ENCODE measurements around the gene PARD3B. TPM values are rescaled to one million over a fixed set of nuclear protein-coding genes. Genes with fewer than 3 reads are reported as not detected.

The PARD3B gene
- total and polyA plus RNA-seq, 2 of the 4 experiments (the other 2 are of a cell fraction), result 3.3 to 15.6 TPM

GRCh38 chr2:204964414-204964813, 419.1 kb downstream of the PARD3B start:
- no peak overlapping the region for H2BK5ac ChIP-seq (ENCODE audit: low read depth, low read length, poor library complexity, severe bottlenecking)
- no peaks in the 10 kb centered on the region for H3K27me3 ChIP-seq (ENCODE audit: control insufficient read depth, insufficient read depth, low read length)
- CTCF ChIA-PET, result no interaction called here
- no peak overlapping the region for H2AK5ac ChIP-seq (ENCODE audit: low read depth, low read length)
- no peak overlapping the region for H3K14ac ChIP-seq (replicated peaks; ENCODE audit: low read depth, low read length)
- TF ChIP-seq MAFK (IDR thresholded peaks at IDR 0.05; ENCODE audit: low read depth, low read length) (peak; percentile 98), POLR2A (IDR thresholded peaks at IDR 0.05; ENCODE audit: low read depth, low read length) (no peak), RCOR1 (IDR thresholded peaks at IDR 0.05; ENCODE audit: insufficient replicate concordance, low read length) (no peak)
- H4K8ac ChIP-seq (ENCODE audit: low read depth in 2 of 2, low read length in 2 of 2), result no peak overlapping the region
- H3K56ac ChIP-seq (ENCODE audit: extremely low read depth, insufficient read depth, low read length), result no peak overlapping the region
- no peak overlapping the region for H2AK9ac ChIP-seq (replicated peaks; ENCODE audit: low read depth, low read length, poor library complexity)
- H4K20me1 ChIP-seq (ENCODE audit: insufficient read depth, low read length), result 0 out of 2 replicates have a peak, but pooled peaks cover 4% of the 10 kb centered on the region
- in situ Hi-C loops (cut with MboI; ENCODE audit: low sequenced_read_pairs) (no loop called here), intact Hi-C loops (cut with micrococcal nuclease) (no loop called here), dilution Hi-C loops (cut with HindIII; ENCODE audit: low sequenced_read_pairs, unreplicated experiment) (no loop called here)
- 0 out of 4 replicates have a peak, but pooled peaks cover 3 to 6% of the 10 kb centered on the region in 2 experiments for H3K79me1 ChIP-seq (ENCODE audit: low read depth in 1 of 2, low read length in 2 of 2)
- no peak overlapping the region for H2AFZ ChIP-seq (replicated peaks; ENCODE audit: low read length, poor library complexity)
- H3K9me1 ChIP-seq (ENCODE audit: insufficient read depth, low read length), result peaks cover 3% of the 10 kb centered on the region; the same call in 1 of the 2 replicates
- H2BK120ac ChIP-seq (ENCODE audit: low read depth, low read length), result no peak overlapping the region
- H4K5ac ChIP-seq (ENCODE audit: low read depth, low read length), result no peak overlapping the region
- no CpG with 5 or more reads among the region's 3 CpGs for WGBS, 2 experiments (ENCODE audit: extremely low coverage in 2 of 2, insufficient read length in 1 of 2)
- H2BK20ac ChIP-seq (ENCODE audit: low read depth, low read length), result no peak overlapping the region
- no peak overlapping the region for H3K4ac ChIP-seq (ENCODE audit: low read depth, low read length)
- ATAC-seq (ENCODE audit: low read depth), result no peak
- no peak overlapping the region for H3K4me3 ChIP-seq (ENCODE audit: insufficient read depth, low read depth, low read length)
- BruUV-seq (replicated peaks), result no TSS peak
- no peak overlapping the region for H4K91ac ChIP-seq (ENCODE audit: insufficient read depth, low read depth, low read length)
- H3K9ac ChIP-seq (ENCODE audit: low read depth, low read length), result no peak overlapping the region
- no peak overlapping the region for H3K23ac ChIP-seq (ENCODE audit: low read depth, low read length)
- H3K4me2 ChIP-seq (ENCODE audit: low read depth, low read length), result no peak overlapping the region
- no peak overlapping the region for H3K27ac ChIP-seq (ENCODE audit: insufficient read depth, low read length)
- H3K9me3 ChIP-seq (ENCODE audit: control insufficient read depth, insufficient read depth, low read length), result no peaks in the 10 kb centered on the region
- POLR2A ChIA-PET (ENCODE audit: unreplicated experiment), result no interaction called here
- DNase-seq, result no peak
- peaks cover 2% of the 10 kb centered on the region; the same call in 1 of the 2 replicates for H3K36me3 ChIP-seq (ENCODE audit: control insufficient read depth, insufficient read depth, low read length)
- no peak overlapping the region for H2BK15ac ChIP-seq (ENCODE audit: low read depth, low read length)
- no peak overlapping the region for H3K18ac ChIP-seq (ENCODE audit: low read depth, low read length)
- no peaks in the 10 kb centered on the region for H3K4me1 ChIP-seq (ENCODE audit: control insufficient read depth, insufficient read depth, low read length)
